ENCODE measurements around the gene TAC1.

The TAC1 gene

GRCh38 chr7:97731736-97732564 is at the start of gene TAC1:
TAC1 (plus strand) TSS chr7:97732086; CDS start chr7:97732613, 527 bp downstream.
- TF ChIP-seq CTCF (IDR thresholded peaks at IDR 0.05; ENCODE audit: control extremely low read depth, extremely low read depth, low read depth, missing control alignments): no peak
- ChIA-PET POLR2A (no interaction called here), CTCF (no interaction called here)
- no peak for DNase-seq (ENCODE audit: extremely low spot score)

GRCh38 chr7:97685952-97686351 is 45.9 kb upstream of the TAC1 start:
- no peak for DNase-seq (ENCODE audit: extremely low spot score)
- TF ChIP-seq CTCF (IDR thresholded peaks at IDR 0.05; ENCODE audit: control extremely low read depth, extremely low read depth, low read depth, missing control alignments): no peak
- ChIA-PET CTCF (no interaction called here), POLR2A (no interaction called here)

- no peak for DNase-seq (ENCODE audit: extremely low spot score)
- no peak for TF ChIP-seq CTCF (IDR thresholded peaks at IDR 0.05; ENCODE audit: control extremely low read depth, extremely low read depth, low read depth, missing control alignments)
- POLR2A ChIA-PET: no interaction called here
- CTCF ChIA-PET: interaction anchor here (1.1 to 1.4 kb wide), 3 partner anchors 10 to 99 kb away, joined by 3 read pairs; no protein-coding TSS in a partner anchor
Measured at GRCh38 chr7:97693586-97693985, 38.3 kb upstream of the TAC1 start.

GRCh38 chr7:97694355-97694754 is 37.5 kb upstream of the TAC1 start:
- ChIA-PET POLR2A (no interaction called here), CTCF (interaction anchor here (1.1 to 1.4 kb wide), 3 partner anchors 11 to 100 kb away, joined by 3 read pairs; no protein-coding TSS in a partner anchor)
- DNase-seq (ENCODE audit: extremely low spot score): no peak
- TF ChIP-seq CTCF (IDR thresholded peaks at IDR 0.05; ENCODE audit: control extremely low read depth, extremely low read depth, low read depth, missing control alignments): no peak

- ChIA-PET POLR2A (no interaction called here), CTCF (no interaction called here)
- TF ChIP-seq CTCF (IDR thresholded peaks at IDR 0.05; ENCODE audit: control extremely low read depth, extremely low read depth, low read depth, missing control alignments): no peak
- DNase-seq (ENCODE audit: extremely low spot score): no peak
Measured at GRCh38 chr7:97697396-97697795, 34.5 kb upstream of the TAC1 start.

- ChIA-PET POLR2A (no interaction called here), CTCF (no interaction called here)
- no peak for DNase-seq (ENCODE audit: extremely low spot score)
- no peak for TF ChIP-seq CTCF (IDR thresholded peaks at IDR 0.05; ENCODE audit: control extremely low read depth, extremely low read depth, low read depth, missing control alignments)
Measured at GRCh38 chr7:97722386-97722785, 9.5 kb upstream of the TAC1 start.
